HG03571 (cell line): Measurements from ENCODE around the gene KDM4E.
A peak's percentile ranks its signal among the peaks of the same experiment; 100 is the strongest.
"Not testable (repeated sequence)": the region's sequence is repeated elsewhere in the genome, so short reads cannot be mapped to it uniquely, and the experiment has no call there.

Source experiments
- ATAC-seq: cut with Tn5 transposase; IDR thresholded peaks from one replicate; pipeline ENCODE4 v1.9.1; 2021; ENCODE audit not compliant: unreplicated experiment

The KDM4E gene

DNA sequence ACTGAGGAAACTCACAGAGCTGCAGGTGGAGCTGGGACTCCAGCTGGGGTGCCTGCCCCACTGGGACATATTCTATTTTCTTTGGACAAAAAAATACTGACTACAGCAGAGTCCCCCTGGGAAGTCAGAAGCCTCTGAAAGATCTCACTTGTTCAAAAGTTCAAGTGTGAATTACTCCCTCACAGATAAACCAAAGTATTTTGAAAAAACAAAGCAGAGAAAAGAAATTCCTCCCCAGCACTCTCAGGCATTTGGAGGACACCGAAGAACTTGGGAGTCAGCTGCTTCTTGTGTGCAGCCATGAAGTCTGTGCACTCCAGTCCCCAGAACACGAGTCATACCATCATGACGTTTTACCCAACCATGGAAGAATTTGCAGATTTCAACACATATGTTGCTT, 24.1 kb downstream of the KDM4E start, which contains the start of gene KDM4F:
KDM4F (plus strand) TSS at position 301 of the 400 bp plus-strand sequence.
- ATAC-seq = not testable (repeated sequence)

DNA sequence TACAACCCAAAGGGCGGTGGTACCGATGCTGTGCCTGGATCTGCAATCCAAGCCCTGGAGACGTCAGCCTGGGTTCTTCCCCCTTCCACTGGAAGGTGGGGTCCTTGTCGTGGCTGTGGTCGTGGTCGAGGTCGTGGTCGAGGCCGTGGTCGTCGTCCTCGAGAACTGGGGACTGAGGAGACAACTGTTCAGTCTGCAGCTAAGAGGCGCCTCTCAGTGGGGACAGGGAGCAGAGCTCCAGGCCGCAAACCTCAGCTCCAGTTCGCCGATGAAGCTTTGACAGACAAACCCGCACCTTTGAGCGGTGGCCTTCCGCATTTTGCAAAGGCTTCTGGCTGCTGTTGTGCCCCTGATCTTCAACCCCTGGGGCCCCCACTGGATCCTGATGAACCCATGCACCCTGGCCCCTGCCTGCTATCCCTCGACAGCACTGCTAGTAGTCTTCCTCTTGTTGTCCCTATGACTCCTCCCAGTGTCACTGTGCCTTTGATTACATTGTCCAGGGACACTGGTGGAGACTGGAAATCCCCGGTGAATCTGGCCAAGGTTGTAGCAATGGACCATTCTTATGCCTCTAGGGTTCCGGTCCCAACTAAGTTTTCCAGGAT, 25.6 kb downstream of the KDM4E start:
- ATAC-seq = no peak

DNA sequence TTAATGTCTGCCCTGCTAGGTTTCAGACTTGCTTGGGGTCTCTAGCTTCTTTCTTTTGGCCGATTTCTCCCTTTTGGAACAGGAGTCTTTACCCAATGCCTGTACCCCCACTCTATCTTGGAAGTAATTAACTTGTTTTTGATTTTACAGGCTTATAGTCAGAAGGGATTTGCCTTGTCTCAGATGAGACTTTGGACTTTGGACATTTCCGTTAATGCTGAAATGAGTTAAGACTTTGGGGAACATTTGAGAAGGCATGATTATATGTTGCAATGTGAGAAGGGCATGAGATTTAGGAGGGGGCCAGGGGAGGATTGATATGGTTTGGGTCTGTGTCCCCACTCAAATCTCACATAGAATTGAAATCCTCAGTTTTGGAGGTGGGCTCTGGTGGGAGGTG, 29.3 kb downstream of the KDM4E start:
- no peak for ATAC-seq

DNA sequence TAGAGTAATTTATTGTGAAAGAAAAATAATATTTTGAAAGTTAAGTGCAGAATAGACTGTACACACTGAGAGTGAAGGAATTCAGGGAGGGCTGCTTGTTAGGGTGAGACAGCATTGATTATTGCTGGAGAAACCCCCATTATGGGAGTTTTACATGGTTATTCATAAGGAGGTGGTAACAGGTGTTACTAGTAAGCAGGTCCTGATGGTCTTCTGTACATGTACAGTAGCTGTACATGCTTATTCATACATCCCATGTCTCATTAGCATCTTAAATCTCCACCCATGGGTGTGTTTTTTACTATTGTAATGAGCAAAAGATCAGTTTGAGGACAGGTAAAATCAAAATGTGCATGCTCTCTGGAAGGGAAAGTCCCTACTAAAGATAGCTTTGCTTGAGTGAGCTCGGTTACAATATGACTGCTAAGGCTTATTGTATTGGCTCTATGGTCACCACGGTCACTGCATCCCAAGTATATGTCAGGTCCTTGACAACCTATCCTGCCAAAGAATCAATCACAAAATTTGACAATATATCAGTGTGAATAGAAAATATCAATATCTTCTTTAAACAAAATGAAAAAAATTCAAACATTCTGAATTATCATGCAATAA, 30.3 kb downstream of the KDM4E start:
- ATAC-seq = peak; percentile 95

DNA sequence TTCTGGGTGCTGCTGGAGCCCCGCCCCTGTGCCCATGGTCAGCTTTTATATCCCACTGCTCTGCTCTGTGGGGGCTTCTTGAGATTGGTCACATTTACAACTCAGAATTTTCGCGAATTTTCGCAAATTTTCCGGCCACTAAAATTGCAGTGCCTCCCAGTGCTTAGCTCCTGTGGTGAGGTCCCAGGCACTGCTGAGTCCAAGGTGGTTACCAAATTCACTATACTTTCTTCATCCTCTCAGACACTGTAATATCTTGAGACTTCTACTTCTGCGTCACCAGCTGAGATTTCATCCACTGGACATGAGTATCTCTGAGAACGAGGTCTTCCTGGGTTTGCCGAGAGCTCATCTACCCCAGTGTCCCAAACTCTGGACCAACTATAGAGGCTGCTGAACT, 32.9 kb downstream of the KDM4E start:
- ATAC-seq = no peak

DNA sequence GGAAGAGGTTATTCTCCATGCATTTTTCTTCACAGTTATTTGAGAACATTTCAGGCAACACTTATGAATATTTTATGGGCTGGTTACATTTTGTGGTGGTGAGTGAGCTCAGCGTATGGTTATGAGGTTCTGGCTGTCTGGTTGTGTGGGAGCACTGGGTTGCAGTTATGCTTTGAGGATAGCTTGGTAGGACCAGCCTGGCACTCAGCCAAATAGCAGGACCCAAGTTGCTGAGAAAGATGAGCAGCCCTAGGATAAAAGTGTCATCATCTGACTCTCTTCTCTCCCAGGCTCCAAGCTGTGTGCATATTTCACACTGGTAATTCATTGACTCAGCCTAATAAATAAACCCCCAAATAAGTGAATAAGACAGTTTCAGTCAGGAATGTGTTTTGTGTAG, 33.6 kb downstream of the KDM4E start:
- no peak for ATAC-seq

DNA sequence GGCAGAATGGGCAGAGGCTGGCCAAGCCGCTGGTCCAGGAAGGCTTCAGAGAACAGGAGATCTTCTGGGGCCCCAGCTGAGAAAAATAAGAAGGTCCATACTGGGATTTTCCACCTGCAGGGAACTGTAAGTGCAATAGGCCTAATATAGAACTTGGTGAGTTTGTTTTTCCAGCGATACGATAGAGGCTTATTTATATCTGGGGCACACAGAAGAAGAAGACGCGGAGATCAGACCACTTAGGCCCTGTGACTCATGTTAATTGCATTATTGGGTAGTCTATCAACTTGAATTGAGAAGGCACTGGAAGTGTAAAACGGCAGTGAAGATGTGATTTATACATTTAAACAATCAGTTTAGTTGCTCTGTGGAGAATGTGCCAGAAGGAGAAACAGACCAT, 34.0 kb downstream of the KDM4E start:
- no peak for ATAC-seq

DNA sequence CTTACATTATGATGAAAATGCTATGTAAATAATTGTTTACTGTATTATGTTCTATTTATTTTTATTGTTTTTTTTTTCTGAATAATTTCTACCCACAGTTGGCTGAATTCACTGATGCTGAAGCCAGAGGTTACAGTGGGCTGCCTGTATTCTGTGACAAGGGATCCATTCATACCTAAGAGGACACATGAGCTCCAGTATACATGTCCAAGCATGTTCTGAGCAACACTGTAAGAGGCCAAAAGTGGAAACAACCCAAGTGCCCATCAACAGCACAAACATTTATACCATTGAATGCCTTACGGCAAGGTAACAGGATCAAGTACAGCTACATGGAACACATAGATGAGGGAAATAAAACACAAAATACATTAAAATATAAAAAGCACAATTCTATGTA, 40.3 kb downstream of the KDM4E start:
- ATAC-seq = no peak

DNA sequence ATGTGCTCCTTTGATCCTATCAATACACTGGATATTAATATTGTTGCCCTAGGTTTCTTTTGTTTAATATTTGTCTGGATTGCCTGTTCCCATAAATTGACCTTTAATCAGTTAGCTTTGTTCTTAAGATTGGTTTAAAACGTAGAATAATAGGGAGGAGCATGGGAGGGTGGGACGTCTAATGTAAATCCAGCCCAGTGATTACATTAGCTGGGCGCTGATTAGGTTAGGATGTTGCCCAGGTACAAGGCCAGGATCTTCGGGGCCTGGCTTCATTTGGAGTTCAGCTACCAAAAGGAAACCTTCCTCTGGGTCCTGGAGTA, 41.6 kb downstream of the KDM4E start, which contains the start of gene SRSF8:
SRSF8 (plus strand) TSS at position 204 of the 323 bp plus-strand sequence. CDS start 308 bp downstream, outside the sequence.
- peak; percentile 20 for ATAC-seq

DNA sequence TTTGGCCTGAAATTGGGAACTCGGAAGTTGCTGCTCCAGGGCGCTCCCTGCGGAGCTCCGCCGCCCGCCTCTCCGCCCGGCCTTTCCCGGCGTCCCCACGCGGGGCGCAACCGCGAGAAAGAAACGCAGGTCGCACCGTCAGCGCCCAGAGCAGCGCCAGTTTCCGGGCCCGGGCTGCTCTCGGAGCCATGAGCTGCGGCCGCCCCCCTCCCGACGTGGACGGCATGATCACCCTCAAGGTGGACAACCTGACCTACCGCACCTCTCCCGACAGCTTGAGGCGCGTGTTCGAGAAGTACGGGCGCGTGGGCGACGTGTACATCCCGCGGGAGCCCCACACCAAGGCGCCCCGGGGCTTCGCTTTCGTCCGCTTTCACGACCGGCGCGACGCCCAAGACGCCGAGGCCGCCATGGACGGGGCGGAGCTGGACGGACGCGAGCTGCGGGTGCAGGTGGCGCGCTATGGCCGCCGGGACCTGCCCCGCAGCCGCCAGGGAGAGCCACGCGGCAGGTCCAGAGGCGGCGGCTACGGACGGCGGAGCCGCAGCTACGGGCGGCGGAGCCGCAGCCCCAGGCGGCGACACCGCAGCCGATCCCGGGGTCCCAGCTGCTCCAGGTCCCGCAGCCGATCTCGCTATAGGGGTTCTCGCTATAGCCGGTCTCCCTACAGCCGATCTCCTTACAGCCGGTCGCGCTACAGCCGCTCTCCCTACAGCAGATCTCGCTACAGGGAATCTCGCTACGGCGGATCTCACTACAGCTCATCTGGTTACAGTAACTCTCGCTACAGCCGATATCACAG, 42.2 kb downstream of the KDM4E start:
- ATAC-seq = peak; percentile 68

DNA sequence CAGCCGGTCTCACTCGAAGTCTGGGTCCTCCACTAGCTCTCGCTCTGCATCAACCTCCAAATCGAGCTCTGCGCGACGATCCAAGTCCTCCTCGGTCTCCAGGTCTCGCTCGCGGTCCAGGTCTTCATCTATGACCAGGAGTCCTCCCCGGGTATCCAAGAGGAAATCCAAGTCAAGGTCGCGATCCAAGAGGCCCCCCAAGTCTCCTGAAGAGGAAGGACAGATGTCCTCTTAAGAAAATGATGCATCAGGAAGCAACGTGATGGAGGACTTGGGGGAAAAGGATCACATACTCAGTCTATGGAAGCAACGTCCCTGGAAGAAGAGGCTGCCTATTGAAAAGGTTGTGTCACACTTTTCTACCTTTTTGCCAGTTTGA, 42.8 kb downstream of the KDM4E start:
- ATAC-seq = no peak

DNA sequence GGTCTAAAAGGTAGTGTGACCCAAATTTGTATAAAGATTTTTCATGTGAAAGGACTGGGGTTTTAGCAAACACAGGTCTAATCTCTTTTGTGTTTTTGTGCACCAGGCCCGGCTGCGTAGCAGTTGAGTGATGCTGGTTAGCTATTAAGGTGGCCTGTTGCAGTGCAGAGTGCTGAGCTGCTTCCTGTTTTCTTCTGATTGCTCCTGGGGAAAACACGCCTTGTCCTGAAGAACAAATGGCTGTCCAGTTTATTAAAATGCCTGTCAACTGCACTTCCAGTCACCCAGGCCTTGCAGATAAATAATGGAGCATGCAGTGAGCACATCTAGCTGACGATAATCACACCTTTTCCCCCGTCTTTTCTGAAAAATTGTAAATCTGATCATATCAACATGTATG, 43.5 kb downstream of the KDM4E start:
- ATAC-seq = peak; percentile 67

DNA sequence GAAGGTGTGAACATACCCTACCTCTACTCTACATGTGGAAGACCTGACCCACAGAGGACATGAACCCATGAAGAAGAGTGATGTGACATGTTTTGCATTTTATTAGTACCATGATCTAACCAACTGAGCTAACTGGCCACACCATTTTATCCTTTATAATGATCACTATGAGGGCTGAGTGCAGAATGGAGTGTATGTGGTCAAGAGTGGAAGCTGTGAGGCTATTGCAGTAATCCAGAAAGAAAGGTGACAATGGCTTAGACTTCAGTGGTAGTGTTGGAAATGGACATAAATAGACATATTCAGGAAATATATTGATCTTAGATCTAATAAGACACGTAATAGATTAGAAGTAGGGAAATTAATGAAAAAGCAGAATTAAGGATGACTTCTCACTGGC, 45.4 kb downstream of the KDM4E start:
- ATAC-seq = no peak

DNA sequence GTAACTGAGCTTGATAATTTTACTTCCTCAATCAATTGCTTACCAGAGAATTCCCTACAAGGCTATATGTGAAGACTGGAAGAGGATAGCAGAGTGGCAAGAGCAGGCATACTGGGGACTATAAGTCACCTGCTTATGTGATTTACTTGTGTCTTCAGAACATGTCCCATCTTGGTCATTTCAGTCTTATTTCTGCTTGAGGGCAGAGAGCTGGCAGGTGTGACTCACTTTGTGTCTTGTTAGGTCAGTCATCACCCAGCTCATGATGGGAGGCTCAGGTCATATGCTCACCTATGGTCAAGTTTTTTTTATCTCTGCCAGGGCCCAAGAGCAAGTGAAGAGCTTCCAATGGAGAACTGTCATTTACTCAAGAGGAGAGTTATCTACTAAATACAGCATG, 47.9 kb downstream of the KDM4E start:
- no peak for ATAC-seq

DNA sequence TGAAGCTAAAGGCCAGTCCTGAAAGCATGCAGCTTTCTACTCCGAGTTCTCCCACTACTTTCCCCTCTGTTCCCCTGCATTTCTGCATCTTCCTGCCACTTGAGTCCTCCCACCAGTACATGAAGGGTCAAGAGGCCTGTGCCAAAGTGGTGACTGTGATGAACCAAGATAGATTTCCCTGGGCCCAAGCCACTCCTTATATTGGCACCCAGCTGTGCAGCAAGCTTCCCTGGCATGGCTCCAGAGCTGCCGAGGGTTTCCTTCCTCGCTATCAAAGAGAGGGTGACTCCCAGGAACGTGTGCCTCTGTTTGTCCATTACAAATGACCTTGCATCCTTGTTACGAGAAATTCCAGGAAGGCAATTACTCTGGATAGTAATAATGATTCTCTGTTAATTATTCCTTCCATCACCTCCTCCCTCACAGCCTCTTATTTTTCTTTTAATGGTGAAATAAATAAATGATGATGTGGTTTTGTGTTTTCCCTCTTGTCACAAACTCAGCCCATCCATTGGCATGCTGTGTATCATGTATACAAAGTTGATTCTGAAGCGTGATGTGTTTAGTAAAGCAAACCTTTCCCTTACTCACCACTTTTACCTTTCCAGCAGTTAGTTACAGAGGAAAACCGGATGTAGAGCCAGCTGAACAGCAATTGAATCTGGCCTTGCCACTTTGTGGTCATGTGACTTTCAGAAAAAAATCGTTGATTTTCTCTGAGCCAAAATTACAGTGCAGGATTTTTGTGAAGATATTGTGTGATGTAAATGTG, 49.9 kb downstream of the KDM4E start:
- no peak for ATAC-seq

DNA sequence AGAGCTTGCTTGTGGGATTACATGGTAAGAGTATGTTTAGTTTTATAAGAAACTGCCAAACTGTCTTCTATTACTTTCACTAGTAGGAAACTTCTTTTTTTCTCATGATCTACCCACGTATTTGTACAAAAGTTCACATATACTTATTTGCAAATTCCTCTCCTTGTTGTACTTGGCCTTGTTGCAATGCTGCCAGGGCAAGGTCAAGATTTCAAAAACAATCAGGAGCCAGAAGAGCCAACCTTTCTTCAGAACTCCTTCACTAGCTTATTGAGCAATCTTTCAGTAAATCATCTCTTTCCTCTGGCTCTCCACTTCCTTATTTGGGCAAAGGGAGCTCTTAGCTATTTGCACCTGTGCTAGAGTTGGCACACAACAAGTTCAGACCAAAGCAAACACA, 51.4 kb downstream of the KDM4E start:
- ATAC-seq = peak; percentile 45

DNA sequence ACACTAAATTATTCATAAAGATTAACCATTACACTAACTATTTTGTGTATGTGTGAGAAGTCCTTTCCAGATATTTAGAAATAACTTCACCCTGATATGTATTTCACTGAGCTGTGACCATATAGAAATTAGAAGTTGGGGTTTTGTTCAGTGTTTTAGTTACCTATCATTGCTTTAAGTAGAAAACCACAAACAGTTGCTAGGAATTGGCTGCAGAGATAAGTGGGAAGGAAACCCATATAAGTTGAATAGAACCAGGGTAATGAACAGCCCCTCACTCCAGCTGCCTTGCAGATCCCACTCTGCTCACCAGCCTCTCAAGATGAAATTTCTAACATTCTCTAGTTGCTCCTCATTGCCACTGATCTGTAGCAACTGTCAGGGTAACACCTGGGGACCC, 51.9 kb downstream of the KDM4E start:
- no peak for ATAC-seq
